HG02852 (cell line): ENCODE measurements around the gene REXO1.
"Not testable (repeated sequence)": the region's sequence is repeated elsewhere in the genome, so short reads cannot be mapped to it uniquely, and the experiment has no call there.

ENCODE experiments used
- ATAC-seq: cut with Tn5 transposase; IDR thresholded peaks from one replicate; pipeline ENCODE4 v1.9.1; 2021; ENCODE audit warnings: mild to moderate bottlenecking, moderate library complexity; ENCODE audit not compliant: unreplicated experiment

The REXO1 gene

DNA sequence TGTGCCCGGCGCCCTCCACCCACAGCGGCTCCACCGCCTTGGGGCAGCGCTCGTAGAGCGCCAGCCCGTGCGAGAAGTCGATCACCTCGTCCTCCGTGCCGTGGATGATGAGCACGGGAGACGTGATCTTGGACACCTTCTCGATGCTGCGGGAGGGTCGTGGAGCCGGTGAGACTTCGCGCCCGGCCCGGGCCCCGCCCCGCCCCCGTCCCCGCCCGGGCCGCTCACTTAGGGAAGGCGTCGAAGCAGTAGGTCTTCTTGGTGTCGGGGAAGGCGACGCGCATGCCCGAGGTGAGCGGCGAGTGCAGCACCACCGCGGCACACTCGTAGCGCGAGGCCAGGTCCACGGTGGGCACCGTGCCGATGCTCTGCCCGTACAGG lies 29.0 kb upstream of the REXO1 start:
- not testable (repeated sequence) for ATAC-seq

DNA sequence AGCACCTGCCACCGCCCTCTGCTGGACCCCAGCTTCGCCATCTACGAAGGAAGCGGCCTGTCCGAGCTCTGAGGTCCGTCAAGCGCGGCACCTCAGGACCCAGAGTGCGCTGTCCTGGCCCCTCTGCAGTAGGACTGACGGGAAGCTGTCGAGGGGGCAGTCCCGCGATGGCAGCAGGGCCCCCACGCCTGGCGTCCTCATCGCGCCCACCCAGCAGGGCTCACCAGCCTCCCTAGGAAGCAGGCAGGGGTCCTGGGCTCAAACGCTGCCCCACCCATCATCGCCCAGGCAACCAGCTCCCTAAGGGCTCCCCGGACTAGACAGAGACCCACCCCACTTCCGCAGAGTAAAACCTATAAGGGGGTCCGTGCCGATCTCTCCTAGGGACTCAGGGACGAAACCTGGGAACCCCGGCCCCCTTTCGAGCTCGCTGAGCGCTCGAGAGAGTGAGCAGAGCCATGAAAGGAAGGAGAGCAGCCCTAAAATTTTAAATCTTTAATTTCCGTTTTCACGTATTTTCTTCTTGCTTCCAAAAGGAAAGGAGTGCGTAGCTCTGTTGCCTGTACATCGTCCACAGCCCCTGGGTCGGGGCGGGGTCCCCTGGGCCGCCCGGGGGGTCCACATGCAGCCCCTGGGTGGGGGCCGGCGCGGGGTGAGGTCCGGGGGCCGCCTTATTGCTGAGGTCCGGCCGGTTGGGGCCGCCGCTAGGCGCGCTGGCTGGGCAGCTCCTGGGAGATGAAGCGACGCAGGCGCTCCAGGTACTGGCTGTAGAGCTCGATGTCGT lies 28.4 kb upstream of the REXO1 start:
- not testable (repeated sequence) for ATAC-seq

DNA sequence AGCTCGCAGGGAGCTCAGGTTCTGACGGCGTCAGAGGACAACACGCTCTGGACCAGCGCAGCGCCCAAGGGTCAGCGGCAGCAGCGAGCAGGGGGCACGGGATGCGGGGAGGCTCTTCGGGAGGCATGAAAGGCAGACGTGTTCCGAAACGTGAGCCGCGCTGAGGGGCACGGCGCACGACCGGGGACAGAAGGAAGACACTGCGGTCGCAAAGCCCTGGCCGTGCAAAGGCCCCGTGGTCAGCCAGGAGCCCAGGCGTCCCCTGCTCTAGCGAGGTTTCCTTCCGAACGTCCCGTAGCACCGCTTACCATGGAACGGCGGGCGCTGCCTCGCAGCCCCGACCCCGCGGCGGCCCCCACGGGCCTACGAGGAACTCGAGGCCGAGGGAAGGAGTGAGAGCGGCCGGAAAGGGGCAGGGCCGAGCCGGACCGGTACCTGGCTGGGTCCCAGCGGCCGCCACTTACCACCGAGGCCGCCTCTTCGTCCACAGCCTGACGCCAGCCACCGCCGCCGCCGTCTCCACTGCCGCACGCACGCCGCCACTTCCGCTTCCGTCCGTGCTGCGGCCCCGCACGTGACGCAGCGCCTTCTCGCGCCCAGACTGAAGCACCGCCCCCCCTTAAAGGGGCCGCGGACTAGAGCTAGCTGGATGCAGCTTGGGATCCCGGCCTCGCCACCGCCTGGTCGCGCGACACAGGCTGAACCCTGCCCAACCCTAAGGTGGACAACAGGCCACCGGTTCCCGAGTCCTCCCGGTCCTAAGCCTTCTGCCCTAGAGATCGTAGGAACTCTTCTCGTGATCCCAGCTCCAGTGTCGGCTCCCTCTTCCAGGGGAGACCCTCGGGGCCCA lies 27.6 kb upstream of the REXO1 start:
- peak; percentile 89 for ATAC-seq

DNA sequence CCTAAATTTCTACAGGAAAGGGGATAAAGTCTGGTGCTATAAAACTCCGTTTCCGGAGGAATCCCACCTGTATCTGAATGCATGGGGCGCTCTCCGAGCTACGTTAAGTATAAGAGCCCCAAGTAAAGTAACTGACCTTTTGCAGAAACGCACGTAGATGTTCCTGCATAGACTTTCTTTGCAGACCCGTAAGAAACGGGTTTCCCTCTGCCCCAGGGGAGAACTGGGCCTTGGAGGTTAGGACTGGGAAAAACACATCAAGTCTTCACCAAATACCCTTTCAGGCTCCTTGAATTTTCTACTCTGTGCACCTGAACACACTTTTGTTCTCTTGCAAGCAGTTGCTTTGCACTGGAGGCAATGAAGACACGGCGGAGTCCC lies 27.0 kb upstream of the REXO1 start:
- not testable (repeated sequence) for ATAC-seq

DNA sequence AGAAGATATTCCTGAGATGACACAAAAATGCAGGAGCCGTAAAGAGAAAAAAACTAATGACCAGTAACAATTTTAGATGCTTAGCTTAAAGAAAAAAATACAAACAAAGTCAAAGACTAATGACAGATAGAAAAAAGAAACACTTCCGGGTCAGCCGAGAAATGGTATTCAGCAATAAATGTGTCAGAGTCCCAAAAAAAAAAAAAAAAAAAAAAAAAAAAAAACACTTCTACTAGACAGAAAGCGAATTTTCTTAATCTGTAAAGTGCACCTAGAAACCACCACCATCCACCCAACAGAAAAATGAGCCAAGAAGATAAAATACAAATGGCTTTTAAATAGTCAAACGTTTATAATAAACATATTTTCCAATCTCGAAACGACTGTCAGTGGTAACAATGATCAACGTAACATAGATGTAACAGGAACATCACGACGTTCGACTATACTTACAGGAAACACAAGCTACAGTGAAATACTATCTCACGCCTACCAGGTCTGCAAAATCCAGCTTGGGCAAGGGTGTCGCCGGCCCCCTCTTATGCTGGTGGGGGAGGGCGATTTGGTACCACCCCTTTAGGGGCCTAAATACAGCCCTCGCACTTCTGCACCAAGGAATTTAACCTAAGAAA lies 26.4 kb upstream of the REXO1 start:
- no peak for ATAC-seq

DNA sequence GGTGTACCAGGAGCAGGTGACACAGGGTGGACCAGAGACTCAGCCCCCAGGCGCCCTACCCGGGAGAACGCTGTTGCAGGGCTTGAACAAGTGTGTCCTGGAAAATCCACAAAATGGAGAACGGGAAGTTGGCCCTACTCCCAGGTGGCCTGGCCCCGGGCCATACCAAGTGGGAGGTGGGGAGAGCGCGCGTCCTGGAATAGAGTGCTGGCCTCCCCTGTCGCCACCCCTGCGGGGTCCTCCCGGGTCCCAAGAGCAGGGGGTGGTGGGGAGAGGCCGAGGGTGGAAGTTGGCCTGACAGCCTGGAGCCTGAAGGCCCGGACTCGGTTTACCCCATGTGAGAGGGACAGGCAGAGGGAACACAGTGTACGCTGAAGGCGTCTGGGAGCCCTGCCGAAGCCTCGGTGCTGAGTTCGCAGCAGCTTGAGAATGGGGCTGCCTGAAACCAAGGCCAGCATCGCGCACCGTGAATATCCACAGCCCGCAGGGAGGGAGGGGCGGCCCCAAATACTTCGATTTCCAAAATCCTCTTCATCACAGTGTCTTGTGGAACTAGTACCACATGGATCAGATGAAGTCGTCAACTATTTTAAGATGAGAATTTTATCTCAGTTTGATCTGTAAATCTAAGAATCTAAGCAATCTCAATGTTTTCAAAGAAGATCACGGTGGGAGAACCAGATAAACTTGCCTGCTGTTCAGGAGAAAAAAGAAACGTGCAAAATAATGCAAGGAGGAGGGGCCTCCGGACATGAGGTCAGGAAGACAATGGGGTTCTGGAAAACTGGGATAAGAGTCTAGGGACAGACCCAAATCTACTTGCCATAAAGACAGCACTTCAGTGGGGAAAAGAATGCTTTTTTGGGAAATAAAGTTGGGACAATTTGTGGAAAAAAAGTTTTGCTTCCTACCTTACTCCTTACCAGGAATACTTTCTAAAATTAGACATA lies 25.5 kb upstream of the REXO1 start:
- ATAC-seq: no peak

DNA sequence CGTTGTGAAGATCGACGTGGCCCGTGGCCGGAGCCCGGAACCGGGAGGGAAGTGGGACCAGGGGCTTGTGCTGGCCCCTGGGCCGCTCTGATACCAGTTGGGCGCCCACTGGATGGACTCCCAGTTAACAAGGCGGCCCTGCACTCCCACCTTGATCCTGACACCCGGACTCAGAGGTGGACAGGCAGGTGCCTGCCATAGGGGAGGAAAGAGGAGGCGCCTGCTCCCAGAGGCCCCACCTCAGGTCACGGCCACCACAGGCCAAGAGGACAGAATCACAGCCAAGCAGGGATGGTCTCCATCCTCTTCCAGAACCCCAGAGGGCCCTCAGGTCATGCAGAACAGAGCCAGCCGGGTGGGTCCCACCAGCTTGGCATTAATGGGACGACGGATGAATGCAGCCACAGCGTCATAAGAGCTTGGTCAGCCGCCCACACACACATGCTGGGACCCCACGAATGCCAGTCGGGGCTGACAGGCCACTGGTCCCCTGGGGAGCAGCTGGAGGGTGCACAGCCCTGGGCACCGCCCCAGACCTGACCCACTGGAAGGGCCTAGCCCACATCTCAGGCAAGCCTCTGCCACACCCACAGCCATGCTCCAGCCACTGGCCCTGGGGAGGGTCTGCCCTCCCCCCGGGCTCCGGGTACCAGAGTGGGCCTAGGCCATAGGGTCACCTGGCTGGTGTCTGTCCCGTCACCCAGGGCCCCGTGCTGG lies 24.7 kb upstream of the REXO1 start:
- ATAC-seq: no peak

DNA sequence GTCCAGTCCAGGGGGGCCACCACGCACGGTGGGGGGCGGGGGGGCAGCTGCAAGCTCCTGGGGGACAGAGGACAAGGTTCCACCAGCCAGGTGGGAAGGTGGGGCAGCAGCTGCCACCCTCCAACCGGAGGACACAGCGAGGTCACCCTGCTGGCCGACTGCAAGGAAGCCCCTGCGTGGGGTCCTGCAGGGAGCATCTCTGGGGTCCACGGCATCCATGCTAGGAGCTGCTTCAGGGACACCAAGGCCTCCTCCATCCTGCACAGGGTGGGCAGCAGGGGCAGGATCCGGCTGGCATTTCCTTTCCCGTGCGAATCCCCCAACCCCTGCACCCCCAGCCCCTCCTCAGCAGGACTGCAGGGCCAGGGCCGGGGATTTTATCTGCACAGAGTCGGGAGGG lies 23.3 kb upstream of the REXO1 start:
- ATAC-seq: no peak

DNA sequence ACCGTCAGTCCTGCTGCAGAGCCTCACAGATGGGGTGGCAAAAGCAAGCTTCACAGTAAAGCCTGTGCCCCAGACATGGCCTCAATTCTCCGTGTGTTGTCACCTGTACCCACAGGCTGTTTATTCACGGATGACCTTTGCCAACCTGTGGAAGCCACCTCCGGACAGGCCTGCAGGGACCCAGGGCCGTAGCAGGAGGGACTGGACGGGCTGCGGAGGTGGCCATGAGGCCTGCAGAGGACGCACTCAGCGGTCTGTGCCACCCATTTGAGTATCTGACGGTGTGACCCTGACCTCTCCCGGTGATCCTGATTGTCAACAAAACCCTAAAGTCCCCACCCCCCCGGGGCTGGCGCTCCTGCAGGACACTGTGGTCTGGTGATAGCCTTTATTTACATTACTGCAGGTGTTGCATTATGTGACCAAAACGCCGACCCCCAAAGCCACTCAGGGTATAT lies 22.9 kb upstream of the REXO1 start:
- no peak for ATAC-seq

DNA sequence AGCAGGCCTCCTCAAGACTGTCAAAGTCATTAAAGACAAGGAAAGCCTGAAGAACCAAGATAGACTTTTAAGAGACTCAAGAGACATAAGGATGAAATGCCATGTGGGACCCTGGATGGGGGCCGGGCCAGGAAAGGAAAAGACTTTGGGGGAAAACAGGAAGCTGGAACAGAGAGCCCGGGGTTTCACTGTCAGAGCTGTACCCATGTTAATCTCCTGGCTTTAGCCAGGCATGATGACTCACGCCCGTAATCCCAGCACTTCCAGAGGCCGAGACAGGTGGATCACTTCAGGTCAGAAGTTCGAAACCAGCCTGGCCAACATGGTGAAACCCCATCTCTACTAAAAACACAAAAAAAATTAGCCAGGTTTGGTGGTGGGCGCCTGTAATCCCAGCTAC lies 20.7 kb upstream of the REXO1 start:
- ATAC-seq: no peak

DNA sequence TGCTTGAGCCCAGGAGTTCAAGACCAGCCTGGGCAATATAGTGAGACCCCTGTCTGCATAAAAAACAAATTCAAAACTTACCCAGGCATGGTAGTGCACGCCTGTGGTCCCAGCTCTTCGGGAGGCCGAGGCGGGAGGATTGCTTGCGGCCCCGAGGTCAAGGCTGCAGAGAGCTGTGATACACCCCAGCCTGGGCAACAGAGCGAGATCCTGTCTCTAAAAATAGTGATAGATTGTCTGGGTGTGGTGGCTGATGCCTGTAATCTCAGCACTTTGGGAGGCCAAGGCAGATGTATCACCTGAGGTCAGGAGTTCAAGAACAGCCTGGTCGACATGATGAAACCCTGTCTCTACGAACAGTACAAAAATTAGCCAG lies 19.1 kb upstream of the REXO1 start:
- ATAC-seq: no peak

DNA sequence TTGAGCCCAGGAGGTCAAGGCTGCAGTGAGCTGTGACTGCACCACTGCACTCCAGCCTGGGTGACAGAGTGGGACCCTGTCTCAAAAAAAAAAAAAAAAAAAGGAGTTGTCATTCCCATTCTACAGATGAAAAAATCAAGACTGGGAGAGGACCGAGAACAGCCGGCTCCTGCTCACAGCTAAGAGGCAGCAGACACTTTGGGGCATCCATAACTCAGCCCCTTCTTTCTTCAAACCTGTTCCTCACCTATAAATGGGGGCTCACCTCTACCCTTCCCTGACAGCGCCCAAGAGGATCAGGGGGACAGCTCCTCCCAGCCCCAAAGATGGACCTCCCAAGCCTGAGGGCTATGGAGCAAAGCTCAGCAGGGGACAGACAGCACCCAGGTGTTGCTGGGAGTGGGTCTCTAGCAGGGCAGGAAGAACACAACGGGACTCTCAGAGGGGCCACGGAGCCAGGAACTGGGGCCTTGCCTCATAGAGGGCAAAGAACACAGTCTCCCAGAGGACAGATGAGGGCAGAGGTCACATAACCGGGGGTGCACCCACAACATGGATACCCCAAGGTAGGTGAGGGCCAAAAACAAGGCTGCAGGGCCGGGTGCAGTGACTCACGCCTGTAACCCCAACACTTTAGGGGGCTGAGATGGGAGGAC lies 18.5 kb upstream of the REXO1 start:
- ATAC-seq: no peak

DNA sequence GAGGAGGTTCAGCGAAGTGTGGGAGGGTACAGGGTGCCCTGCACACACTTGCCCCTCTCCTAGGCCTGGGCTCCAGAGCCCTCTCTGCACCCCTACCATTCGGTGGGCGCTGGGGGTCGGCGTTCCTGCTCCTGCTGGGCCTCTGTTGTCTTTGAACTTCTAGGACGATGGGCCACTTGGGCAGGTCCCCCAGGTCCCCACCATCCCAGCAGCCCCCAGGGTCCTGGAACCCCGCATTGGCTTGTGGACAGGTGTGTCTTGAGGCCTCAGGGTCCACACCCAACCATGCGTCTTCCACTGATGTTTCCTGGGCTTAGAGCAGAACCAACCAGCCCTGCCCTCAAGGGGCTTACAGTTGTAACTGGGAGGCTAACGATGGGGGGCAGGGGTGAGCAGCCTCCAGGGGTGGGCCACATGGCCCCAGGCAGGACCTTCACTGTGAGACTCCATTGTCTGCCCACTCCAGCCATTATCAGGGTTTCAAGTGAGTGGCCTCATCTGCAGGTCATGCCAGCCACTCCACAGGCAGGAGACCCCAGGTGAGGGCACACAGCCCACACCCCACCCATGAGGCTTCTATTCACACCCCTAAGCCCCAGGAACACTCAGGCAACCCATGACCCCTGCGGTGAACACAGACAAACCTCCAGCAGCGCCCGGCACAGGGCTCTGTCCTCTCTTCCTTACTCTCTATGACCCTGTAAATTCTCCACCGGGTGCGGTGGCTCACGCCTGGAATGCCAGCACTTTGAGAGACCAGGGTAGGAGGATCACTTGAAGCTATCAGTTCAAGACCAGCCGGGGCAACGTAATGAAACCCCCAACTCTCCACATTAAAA lies 17.1 kb upstream of the REXO1 start:
- ATAC-seq: no peak

DNA sequence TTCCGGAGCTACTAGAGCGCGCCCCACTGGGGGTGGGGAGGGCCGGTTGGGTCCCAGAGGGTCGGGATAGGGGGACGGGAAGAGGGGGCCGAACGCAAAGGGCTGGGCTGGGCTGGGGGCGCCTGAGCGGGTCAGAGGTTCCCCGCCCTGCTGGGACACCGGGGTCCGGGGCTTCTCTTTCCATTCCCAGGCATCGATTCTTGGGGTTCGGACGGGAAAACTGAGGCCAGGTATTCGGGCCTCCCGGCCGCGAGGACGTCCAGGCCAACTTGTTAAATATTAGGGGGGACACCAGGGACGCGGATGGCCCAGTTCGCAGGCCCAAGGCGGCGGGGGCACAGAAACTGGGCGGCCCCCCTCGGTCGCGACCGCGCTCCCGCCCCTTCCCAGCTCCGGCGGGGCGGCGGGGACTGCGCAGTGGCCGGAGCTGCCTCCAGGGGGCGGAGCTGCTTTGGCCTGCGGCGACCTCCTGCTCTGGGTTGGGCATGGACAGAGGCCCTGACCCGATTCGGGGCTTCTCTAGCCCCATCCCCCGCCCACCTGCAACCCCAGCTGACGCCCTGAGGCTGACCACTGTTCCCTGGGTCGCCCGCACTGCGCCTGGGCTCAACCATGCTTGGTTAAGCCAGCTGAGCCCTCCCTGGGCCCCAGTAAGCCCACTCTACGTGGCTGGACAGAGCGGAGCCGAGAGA lies 16.3 kb upstream of the REXO1 start:
- ATAC-seq: peak; percentile 31

DNA sequence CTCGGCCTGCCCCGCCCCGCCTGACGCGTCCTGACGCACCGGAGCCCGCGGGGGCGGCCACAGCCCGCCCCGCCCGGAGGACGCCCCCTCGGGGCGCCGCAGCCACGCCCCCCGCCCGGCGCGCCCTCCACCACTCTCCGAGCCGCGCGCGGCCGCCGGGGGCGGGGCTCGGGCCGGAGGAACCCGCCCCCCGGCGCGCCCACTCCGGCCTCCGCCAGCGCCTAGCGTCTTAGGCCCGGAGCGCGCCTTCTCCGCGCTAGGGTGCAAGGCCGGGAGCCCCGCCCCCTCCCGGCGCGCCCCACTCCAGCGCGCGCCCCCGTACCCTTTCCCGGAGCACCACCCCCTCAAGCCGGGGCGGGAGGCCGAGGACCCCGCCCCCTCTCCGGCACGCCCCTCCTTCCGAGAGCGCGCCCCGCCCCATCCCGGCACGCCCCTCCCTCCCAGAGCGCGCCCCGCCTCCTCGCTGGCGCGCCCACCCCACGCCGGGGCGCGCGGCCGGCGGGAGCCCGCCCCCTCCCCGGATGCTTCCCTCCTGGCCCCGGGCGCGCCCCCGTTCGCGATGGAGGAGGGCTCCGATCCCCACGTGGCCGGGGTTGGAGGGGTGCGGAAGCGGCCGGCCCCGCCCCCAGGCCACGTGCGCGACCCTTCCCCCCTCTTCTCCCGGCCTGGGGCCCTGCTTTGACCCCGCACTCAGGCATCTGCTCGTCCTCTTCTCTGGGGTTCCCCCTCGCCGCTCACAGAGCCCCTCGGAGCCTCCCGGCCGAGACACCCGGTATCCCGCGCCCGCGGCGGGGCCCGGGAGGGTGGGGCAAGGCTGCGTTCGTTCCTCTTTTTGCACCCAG lies 15.6 kb upstream of the REXO1 start:
- ATAC-seq: peak; percentile 54

DNA sequence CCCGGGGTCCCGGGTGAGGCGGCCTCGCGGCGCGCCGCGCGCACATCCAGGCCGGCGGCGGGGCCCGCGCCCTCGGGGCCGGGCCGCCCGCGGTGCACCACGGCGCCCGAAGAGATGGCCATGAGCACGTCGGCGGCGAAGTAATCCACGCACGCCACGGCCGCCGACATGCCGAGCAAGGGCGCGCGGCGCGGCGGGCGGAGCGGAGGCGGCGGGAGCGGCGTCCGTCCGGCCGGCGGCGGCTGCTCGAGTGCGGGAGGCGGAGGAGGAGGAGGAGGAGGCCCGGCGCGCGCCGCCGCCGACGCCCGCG lies 15.0 kb upstream of the REXO1 start, which contains the start of gene KLF16:
TSS of gene KLF16 (minus strand) at position 252 of the 310 bp plus-strand sequence. CDS start at position 170, 82 bp downstream.
- no peak for ATAC-seq
